T-helper 2 cell (primary cell): Measurements from ENCODE around the gene NRG3.
"Not testable (repeated sequence)": the region's sequence is repeated elsewhere in the genome, so short reads cannot be mapped to it uniquely, and the experiment has no call there.

ENCODE experiments used
- DNase-seq, 5 experiments: peaks; one replicate each; pipeline versions ENCODE4 v3.0.0 to v3.0.0-alpha.2; 2012 to 2022

NRG3 gene

GRCh38 chr10:81961451-81962184 lies 86.6 kb downstream of the NRG3 start:
- no peak for DNase-seq

DNA sequence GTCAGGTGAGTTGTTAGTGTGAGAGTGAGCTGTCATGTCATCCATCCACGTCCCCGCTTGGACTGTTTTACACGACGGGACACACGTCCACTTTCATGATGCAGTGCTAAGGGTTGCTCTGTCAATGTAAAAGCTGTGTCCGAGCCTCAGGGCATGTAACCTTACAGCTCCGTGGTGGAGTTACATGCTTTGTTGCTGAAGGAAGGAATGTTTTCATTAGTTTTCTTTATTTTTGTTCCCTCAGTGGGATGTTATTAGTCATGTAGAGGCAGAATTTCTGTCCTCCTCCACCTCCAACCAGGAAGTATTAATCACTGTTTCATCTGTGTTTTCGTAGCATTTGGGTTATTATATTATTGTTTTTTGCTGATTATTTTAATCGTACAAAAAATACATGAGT lies 88.6 kb downstream of the NRG3 start:
- DNase-seq: no peak

GRCh38 chr10:81967716-81968115 lies 92.7 kb downstream of the NRG3 start:
- DNase-seq: no peak

DNA sequence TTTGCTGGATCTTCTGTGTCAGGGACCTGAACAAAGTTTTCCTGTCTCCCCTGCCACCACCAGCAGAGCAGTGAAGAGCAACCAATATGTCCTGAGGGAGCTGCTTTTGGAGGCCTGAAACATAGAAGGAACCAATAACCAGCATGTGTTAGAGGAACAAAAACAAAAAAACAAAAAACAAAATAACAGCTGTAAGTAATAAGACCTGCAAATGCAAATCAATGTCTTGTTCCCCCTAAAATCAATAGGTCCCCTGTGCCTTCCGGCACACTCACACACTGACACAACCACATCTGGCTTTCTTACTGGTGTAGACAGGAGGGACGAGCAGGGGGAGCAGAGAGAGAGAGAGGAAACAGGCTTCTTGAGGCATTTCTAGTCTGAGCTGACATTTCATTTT lies 94.1 kb downstream of the NRG3 start:
- no peak for DNase-seq

DNA sequence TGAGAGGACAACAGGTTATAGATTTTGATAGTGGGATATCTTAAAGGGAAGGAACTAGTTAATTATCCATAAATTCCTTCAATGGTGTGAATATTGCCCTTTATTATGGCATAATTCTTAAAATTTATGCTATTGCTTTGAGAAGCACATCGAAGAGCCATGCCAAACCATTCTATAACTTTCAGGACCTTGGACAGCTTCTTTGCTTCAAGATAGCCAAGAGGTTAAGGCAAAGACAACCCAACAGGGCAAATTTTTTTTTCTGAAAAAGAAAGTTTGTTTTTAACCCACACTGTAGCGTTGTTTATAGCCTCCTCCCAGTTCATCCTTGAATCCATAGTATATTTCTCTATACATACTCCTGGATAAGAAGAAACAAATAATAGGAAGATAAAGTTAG lies 103.2 kb downstream of the NRG3 start:
- DNase-seq: peak in 1 of 5 experiments; percentile 9

DNA sequence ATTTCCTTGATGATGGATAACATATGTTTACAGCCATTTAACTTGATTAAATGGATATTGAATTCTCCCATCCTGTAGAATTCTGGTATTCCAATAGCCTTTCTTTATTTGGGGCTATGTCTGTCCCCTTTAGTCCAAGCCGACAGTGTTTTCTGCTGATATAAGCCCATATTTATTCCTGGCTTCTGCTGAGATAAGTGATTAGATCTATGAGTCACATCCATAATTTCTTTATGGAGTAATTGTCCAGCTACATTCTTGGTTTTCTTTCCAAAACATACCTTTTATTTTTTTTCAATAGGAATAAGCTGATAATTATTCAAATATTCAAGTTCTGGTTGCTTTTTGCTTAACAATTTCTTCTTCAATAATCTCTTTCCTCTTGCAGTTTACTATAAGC lies 106.7 kb downstream of the NRG3 start:
- no peak for DNase-seq

DNA sequence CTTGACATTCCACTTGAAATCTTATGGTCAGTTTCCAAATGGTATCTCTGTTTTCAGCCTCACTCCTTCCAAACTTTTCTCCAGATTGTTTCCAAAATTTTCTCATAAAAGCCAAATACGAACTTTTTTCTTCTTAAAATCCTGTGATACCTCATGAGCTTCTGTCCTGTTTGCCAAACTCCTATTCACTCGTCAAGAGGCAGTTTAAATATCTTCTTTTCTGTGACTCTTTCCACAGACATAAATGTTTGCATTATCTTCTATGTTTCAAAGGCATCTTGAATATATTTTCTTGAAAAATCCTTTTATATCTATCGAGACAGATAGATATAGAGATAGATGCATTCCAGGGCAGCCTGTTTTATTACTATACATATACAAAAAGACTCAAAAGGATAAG lies 109.4 kb downstream of the NRG3 start:
- DNase-seq: no peak

DNA sequence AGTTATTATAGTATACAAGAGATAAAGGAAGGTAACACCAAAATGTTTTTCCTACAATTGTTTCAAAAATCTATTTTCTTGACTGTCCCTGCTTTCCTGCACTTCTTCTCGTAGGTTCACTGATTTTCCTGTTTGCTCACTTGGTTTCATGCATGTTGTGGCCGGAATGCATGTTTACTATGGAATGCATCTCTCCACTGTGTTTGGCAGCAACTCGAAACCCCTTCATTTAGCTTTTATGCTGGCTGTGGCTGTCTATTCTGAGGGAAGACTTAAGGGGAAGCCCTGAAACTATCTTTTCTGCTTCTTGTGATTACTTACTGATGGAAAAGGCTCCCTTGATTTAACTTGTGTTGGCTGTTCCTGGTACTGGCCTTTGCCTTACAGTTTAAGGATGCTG lies 120.3 kb downstream of the NRG3 start:
- DNase-seq: no peak

GRCh38 chr10:81996927-81997326 lies 121.9 kb downstream of the NRG3 start:
- DNase-seq: no peak

GRCh38 chr10:82020999-82021398 lies 146.0 kb downstream of the NRG3 start:
- no peak for DNase-seq

- no peak for DNase-seq
Observed at GRCh38 chr10:82027711-82028110, 152.7 kb downstream of the NRG3 start.

GRCh38 chr10:82037076-82037475 lies 162.1 kb downstream of the NRG3 start:
- no peak for DNase-seq

DNA sequence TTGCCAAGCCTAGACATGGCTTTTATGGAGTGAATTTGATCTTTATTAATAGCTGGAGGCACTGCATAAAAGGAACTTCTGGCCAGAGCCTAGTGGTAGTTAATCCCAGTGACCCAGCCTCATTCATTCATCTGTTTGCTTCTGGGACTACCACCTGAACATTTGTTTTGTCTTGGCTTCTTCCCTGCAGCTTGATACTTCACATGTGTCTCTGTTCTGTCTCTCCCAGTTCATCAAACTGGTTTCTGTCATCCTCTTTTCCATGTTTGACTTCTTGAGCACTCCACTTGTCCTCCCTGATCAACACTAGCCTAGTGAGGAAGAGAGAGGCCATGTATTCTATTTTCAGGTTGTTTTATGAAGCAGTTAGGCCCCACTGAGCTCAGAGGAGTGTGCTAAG lies 163.6 kb downstream of the NRG3 start:
- DNase-seq: no peak

- no peak for DNase-seq
Observed at GRCh38 chr10:82040336-82040735, 165.3 kb downstream of the NRG3 start.

DNA sequence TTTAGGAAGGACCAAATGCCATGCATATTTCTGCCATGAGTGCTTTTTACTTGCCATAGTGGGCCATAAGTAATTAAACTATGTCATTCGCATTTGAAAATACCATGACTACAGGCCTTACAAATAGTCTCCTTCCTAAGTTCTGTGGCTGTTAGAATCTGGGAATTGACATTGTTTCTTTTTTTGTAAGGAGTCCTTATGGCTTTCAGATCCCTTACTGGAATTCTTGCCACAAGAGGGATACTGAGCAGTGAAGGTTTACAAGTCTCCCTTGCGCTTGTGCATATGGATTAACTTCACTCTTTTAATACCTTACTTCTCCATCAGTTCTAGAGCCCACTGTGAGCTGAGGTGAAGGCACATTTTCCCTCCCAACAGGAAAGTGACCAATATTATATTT lies 166.0 kb downstream of the NRG3 start:
- DNase-seq: no peak

GRCh38 chr10:82056391-82056790 lies 181.4 kb downstream of the NRG3 start:
- DNase-seq: no peak

GRCh38 chr10:82067192-82067591 lies 192.2 kb downstream of the NRG3 start:
- DNase-seq: not testable (repeated sequence)

DNA sequence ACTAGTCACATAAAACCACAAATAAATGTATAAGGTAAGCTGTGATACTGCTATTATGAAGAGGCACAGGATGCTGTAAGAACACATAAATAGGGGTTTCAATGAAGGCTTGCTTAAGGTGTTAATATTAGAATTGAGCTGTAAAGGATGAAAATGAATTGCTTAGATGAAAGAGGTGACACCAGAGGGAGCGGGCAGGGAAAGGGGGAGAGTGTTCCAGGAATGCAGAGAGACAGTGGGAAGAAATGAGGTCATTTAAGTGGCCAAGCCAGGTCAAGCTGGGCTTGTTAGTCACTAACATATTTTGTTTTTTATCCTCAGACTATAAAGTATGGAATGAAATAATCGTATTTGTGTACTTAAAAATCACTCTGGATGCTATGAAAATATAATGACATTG lies 193.5 kb downstream of the NRG3 start:
- DNase-seq: no peak

- DNase-seq: no peak
Observed at GRCh38 chr10:82071231-82071630, 196.2 kb downstream of the NRG3 start.

GRCh38 chr10:82072124-82072523 lies 197.1 kb downstream of the NRG3 start:
- no peak for DNase-seq

GRCh38 chr10:82075605-82076004 lies 200.6 kb downstream of the NRG3 start:
- no peak for DNase-seq

DNA sequence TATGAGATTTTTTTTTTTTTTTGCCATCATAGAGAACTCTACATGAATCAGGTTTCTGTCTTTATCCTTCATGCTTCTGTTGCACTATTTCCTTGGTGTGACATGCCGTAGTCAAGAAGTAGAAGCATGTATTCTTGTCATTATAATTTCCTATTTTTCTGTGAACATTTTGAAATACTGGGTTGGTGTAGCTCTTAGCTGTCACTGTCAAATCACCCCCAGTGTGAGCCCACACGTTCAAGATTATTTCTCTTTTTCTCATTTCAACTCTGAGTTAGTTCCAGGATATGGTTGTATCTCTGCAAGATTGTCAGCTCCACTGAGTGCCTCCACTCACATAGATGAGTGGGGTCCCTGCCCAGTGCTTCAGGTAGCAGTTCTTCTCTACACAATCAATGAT lies 209.5 kb downstream of the NRG3 start:
- DNase-seq: no peak

- DNase-seq: no peak
Observed at GRCh38 chr10:82084904-82085303, 209.9 kb downstream of the NRG3 start.

DNA sequence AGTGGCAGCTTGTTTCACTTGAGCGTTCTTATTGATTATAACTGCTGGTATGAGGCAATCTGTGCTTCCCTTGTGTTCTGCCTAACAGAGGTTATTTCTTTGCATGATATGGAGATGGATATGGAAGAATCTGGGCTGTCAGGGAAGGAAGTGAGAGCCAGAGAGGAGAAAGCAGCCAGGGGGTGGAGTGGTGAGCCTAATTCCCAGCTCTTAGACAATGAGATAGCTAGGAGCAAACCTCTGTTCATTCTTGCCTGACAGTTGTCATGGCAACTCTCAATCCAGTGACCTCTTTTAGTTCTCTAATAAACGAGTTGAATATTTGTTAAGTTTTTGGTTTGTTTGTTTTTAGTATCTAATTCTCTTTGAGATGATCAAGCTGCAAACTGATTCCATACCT lies 214.3 kb downstream of the NRG3 start:
- DNase-seq: no peak

GRCh38 chr10:82091413-82091812 lies 216.4 kb downstream of the NRG3 start:
- no peak for DNase-seq
